C1 segment of cervical spinal cord (tissue), 14 donors: ENCODE results near the gene BRD3.
"Not testable (repeated sequence)": the region's sequence is repeated elsewhere in the genome, so short reads cannot be mapped to it uniquely, and the experiment has no call there.

ENCODE experiments used
- DNase-seq, 14 donors: peaks; one replicate each; lab custom pipeline; 2025; lab: John Stamatoyannopoulos, UW

Gene BRD3

DNA sequence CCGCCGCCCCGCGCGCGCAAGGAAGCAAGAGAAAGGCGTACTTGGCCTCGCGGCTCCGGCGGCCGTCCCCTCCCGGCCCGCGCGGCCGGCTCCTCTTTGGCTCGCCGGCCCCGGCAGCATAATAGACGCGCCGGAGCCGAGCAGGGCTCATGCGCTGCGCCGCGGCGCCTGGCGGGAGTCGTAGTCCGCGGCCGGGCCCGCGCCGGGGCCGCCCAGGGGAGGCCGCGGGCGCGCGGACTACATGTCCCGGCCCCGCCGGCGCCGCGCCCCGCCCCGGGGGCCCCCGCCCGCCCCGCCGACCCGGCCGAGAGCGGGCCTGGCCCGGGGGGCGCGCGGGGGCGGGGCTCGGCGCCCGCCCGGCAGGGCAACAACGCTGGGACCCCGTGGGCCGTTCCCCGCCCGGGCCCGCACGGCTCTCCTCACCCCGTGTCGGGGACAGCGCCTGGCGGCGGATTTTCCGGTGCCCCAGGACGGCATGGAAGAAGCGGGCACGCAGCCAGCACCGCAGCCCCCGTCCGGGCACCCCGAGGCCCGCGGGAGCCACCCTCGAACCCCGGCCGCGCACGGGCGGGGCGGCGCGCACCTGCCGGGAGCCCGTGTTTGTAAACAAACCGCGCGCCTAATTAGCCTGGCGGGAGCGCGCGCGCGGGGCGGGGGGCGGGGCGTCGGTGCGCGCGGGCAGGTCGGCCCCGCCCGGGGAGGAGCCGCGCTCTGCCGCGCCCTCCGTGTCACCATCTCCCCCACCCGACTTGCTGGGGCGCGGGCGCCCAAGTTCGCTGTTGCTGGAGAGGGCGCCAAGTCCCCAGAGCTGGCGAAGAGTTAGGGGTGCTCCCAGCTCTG, at the start of gene BRD3:
Gene BRD3 (minus strand): TSS at position 123 of the 840 bp plus-strand sequence. CDS start 14,549 bp downstream, outside the sequence.
- DNase-seq = peak in 13 of 14 donors; percentile 29 to 86 (median 69)

DNA sequence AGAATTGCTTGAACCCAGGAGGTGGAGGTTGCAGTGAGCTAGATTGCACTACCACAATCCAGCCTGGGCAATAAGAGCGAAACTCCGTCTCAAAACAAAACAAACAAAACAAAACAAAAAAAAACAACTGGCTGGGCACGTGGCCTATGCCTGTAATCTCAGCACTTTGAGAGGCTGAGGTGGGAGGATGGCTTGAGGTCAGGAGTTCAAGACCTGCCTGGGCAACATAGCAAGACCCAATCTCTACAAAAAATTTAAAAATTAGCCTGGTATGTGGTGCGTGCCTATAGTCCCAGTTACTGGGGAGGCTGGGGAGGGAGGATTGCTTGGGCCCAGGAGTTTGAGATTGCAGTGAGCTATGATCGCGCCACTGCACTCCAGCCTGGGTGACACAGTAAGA, 44.7 kb upstream of the BRD3 start:
- no peak for DNase-seq

DNA sequence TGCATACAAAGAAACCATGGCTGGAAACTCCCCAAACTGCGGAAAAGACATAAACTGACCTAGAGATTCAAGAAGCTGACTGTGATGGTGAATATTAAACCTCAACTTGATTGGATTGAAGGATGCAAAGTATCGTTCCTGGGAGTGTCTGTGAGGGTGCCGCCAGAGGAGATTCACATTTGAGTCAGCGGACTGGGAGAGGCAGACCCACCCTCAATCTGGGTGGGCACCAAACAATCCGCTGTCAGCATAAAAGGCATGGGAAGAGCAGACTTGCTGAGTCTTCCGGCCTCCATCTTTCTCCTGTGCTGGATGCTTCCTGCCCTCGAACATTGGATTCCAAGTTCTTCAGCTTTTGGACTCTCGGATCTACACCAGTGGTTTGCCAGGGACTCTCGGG, 43.2 kb upstream of the BRD3 start:
- no peak for DNase-seq

DNA sequence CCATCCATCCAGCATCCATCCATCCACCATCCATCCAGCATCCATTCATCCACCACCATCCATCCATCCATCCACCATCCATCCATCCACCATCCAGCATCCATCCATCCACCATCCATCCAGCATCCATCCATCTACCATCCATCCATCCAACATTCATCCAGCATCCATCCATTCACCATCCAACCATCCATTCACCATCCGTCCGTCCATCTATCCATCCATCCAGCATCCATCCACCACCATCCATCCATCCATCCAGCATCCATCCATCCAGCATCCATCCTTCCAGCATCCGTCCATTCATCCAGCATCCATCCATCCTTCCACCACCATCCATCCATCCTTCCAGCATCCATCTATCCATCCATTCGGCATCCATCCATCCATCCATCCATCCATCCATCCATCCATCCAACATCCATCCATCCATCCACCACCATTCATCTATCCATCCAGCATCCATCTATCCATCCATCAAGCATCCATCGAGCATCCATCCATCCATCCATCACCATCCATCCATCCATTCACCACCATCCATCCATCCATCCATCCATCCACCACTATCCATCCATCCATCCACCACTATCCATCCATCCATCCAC, 35.7 kb upstream of the BRD3 start:
- DNase-seq = no peak

- DNase-seq = no peak
Measured at GRCh38 chr9:134101623-134102149, 33.9 kb upstream of the BRD3 start.

GRCh38 chr9:134101133-134101532, 33.3 kb upstream of the BRD3 start:
- DNase-seq = not testable (repeated sequence)

DNA sequence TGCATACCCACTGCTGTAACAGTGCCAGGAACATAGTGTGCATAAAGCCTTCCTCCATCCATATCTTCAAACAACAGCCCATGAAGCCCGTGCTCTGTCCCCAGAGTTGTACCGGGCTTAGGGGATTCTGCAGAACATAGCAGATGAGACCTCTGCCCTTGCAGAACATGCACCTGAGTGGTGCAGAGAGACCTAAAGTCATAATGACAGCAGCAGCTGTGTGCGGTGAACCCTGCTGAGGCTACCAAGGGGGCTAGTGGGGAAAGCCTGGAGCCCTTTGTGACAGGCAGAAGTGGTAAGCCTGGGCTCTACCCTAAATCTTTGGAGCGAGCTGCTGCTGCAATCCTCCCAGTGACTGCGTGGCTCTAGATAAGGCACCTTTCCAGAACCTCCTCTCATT, 32.2 kb upstream of the BRD3 start:
- DNase-seq = no peak

DNA sequence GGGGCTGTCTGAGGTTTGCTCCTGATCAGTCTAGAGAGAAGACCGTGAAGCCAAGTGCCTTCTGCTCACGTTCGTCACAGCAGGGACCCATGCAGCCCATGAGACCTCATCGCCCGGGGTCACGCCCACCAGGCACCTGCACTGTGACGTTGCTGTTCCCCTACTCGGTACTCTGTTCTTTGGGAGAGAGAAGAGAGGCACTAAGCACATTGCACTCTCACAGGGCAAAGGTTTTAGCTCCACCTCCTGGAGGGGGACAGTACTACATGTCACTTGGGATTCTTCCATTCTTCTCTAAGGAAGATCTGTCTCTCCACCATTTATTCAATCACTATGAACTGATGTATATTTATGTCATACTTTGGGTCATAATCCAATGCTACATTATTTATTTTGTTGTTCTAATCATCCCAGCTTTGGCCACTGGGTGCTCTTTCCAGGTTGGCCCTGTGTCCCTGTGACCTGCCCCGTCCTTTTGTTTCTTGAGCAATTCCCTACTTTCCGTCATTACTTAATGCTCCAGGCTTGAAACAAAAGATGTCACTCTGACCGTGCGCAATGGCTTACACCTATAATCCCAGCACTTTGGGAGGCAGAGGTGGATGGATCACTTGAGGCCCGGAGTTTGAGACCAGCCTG, 31.4 kb upstream of the BRD3 start:
- peak in 1 of 14 donors; percentile 2 for DNase-seq

DNA sequence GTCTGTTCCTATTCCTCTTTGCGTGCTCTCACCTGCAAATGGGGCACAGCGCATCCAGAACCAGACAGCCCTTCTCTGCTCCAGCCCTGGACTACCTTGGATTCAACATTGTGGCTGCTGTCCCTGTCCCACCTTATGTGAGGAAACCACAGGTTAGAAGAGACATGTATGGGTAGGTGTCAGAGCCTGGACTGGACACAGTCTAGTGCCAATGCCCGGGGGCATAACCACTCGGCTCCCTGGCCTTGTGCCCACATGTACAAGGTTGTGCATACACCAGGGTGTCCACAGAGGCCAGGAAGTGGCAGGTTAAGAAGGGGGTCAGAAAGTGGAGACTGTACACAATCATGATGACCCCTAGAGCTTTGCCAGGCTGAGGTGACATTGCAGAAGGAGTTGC, 22.1 kb upstream of the BRD3 start:
- DNase-seq = no peak

- DNase-seq = no peak
Measured at GRCh38 chr9:134088063-134088725, 20.4 kb upstream of the BRD3 start.

GRCh38 chr9:134085674-134086073, 17.8 kb upstream of the BRD3 start:
- no peak for DNase-seq

GRCh38 chr9:134083451-134083850, 15.6 kb upstream of the BRD3 start:
- DNase-seq = no peak

- DNase-seq = no peak
Measured at GRCh38 chr9:134076644-134077043, 8.8 kb upstream of the BRD3 start.

DNA sequence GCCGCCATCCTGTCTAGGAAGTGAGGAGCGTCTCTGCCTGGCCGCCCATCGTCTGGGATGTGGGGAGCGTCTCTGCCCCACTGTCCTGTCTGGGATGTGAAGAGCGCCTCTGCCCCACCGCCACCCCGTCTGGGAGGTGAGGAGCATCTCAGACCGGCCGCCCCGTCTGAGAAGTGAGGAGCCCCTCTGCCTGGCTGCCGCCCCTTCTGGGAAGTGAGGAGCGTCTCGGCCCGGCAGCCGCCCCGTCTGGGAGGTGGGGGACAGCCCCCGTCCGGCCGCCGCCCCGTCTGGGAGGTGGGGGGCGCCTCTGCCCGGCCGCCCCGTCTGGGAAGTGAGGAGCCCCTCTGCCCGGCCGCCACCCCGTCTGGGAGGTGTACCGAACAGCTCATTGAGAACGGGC, 7.9 kb upstream of the BRD3 start:
- DNase-seq = not testable (repeated sequence)

DNA sequence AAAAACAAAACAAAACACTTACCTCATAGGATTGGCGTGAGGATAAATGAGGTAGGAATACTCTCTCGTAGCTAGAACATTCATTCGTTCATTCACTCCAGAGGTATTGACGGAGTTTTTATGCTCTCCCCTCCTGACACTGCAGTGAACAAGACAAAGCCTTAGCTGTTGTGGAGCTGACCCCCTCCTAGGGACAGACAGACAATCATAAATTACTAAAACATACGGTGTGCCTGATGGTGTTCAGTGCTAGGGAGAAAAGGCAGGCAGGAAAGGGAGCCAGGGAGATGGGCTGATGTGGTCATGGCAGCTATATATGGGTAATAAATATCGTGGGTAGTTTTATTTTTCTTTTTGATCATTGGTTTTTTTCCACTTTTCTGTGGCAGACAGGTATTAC, 5.7 kb upstream of the BRD3 start:
- no peak for DNase-seq

GRCh38 chr9:134072683-134073082, 4.9 kb upstream of the BRD3 start:
- DNase-seq = not testable (repeated sequence)

DNA sequence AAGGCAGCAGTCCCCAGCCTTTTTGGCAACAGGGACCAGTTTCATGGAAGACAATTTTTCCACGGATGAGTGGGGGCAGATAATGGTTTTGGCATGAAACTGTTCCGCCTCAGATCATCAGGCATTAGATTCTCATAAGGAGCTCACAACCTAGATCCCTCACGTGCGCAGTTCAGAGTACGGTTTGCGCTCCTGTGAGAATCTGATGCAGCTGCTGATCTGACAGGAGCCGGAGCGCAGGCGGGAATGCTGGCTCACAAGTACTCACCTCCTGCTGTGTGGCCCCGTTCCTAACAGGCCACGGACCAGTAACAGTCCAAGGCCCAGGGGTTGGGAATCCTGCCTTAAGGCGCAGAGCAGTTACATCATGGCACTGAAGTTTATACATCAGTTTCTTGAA, 3.3 kb upstream of the BRD3 start:
- DNase-seq = no peak

DNA sequence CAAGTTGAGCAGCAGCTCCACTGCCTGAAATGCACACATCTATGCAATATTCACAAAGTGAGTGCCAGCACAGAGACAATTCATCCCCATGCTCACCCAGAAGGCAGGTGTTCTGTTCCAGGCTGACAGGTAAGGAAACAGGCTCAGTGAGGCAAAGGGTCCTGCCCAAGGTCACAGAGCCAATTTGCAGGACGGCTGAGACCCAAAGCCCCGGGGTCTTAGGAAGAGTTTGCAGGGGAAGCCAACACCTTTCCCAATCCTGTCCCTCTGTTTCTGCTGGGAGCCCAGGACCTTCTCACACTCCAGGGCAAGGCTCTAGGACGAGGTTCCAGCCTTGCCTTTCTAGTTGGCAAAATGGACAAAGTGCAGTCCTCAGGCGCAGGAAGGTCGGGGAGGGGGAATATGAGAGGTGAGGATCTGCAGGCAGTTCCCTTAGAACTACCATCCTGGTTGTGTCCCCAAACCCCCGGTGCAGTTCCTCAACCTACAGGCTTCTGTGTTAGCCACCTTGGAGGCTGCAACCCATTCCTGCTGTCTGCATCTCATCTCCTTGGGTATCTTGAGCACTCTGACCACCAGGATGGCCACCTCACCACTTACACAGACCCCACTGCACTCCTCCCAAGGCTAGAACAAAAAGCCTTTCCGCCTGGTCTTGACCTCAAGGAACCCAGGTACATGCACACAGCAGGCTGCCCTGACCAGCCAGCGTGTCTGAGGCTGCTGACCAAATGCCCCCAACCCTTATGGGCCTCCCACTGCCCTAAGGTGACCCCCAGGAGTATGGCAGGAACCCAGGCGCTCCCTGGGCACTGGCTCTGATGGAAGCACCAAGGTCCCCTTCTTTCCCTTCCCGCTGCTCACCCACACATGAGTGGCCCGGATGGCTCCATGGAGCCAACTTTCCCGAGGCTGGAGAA, 1.9 kb upstream of the BRD3 start:
- no peak for DNase-seq

DNA sequence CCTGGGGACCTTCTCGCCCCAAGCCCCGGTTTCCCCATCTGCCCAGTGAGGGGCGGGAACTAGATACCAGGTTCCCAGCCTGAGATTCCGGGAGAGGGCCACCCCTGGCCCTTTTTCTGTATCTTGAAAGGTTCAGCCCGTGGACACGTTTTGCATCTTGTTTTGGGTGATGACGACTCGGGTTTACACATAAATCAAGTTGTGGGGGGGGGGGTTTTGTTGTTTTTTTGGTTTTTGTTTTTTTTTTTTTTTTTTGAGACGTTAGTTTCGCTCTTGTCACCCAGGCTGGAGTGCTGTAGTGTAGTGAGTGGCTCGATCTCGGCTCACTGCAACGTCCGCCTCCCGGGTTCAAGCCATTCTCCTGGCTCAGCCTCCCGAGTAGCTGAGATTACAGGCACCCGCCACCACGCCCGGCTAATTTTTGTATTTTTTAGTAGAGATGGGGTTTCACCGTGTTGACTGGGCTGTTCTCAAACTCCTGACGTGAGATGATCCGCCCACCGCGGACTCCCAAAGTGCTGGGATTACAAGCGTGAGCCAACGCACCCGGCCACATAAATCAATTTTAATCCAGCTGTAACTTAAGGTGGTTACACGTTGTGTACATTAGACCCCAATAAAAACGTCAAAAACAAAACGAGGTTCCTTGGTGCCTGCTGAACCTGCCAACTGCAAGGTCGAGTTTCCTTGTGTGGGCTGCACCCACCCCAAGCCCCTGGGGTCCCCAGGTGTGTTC, 1.1 kb upstream of the BRD3 start:
- DNase-seq = no peak
